Measurements from ENCODE around the gene KISS1R.

The KISS1R gene

DNA sequence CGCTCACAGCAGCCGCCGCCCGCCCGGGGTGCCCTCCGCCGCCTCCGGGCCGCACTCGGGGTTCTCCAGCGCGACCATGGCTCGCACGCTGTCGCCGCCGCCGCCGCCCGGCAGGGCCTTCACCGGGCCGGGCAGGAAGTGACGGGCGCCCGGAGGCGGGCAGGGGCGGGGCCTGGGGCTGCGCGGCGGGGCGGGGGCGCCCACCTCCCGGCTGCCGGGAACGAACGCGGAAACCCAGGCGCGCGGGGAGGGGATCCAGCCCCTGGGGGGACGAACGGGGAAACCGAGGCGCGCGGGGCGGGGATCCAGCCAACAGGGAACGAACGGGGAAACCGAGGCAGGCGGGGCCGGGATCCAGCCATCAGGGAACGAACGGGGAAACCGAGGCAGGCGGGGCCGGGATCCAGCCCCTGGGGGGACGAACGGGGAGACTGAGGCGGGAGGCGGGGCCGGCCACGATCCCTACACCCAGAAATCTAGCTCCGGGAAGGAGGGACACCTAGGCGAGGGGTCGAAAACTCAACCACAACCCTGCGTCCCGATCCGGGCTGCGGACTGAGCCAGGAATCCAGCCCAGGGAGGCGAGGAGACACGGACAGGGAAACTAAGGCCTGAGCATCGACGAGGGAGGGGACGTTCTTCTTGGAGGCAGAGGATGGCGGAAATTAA is 3.9 kb upstream of the KISS1R start, which contains the start of gene R3HDM4:
R3HDM4 (minus strand) TSS at position 140 of the 669 bp plus-strand sequence; CDS start at position 78, 62 bp downstream.
- Histone ChIP-seq H3K9ac (ENCODE audit: low read length) (peak within 1 kb of the TSS; percentile 78), H2AK5ac (ENCODE audit: low read length) (no peak within 1 kb of the TSS), H3K4ac (ENCODE audit: low read depth, low read length) (peak within 1 kb of the TSS; percentile 92), H3K23ac (ENCODE audit: low read length) (peak within 1 kb of the TSS; percentile 45), H3K4me3 (ENCODE audit: low read length) (peak within 1 kb of the TSS; percentile 49), H3K36me3 (ENCODE audit: control insufficient read depth, insufficient read depth, low read length) (no peaks in the 10 kb centered on the region), H3K4me1 (ENCODE audit: control insufficient read depth, low read depth, low read length) (no peaks in the 10 kb centered on the region), H3K79me2 (ENCODE audit: control insufficient read depth, insufficient read depth, low read length) (peaks cover 8% of the 10 kb centered on the region), H4K8ac (ENCODE audit: low read depth, low read length) (no peak within 1 kb of the TSS), H4K5ac (ENCODE audit: low read length) (no peak within 1 kb of the TSS), H3K4me2 (ENCODE audit: low read length) (peak within 1 kb of the TSS; percentile 93), H2BK15ac (replicated peaks; ENCODE audit: low read depth) (no peak within 1 kb of the TSS), H3K27ac (ENCODE audit: low read depth, low read length) (no peak within 1 kb of the TSS), H3K56ac (ENCODE audit: low read length) (peak within 1 kb of the TSS; percentile 88), H3K18ac (ENCODE audit: low read length) (peak within 1 kb of the TSS; percentile 98), H3K27me3 (ENCODE audit: insufficient read depth, low read length, poor library complexity) (peaks cover 3% of the 10 kb centered on the region), H2BK120ac (ENCODE audit: low read depth, low read length) (peak within 1 kb of the TSS; percentile 85), H2BK5ac (ENCODE audit: low read length) (no peak within 1 kb of the TSS), H3K79me1 (ENCODE audit: low read length) (peaks cover 3% of the 10 kb centered on the region)
- WGBS (ENCODE audit: extremely low coverage, insufficient coverage, low lambda C conversion rate), result no CpG with 5 or more reads among the region's 76 CpGs
- DNase-seq, result no peak

DNA sequence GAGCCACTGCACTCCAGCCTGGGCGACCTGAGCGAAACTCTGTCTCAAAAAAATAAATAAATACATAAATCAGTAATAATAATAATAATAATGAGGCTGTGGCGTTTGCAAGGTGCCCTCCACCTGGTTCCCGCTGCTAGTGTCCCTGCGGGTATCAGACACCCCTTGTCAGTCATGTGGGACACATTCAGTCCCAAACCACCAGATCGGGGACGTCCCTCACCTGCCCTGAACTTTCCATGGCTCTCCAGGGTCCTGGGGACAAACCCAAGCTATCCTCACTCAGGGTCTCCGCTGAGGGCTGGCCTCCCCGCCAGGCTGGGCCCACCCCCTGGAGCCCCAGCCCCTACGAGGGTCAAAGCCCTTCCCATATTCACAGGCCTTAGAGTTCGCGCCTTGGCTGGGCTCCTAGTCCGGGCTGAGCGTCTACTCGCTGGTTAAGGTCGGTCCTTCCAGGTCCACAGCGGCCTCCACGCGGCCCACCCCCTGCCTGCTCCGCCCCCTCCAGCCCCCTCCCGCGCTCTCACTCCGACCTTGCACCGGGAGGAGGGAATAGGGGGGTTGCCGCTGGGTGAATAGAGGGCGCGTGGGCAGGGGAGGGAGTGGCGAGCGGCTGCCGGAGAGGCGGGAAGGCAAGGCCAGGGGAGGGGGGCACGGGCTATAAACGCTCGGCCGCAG is 349 bp upstream of the KISS1R start:
- no CpG with 5 or more reads among the region's 35 CpGs for WGBS (ENCODE audit: extremely low coverage, insufficient coverage, low lambda C conversion rate)
- H4K8ac ChIP-seq (ENCODE audit: low read depth, low read length), result no peak overlapping the region
- no peak for DNase-seq
- no peaks in the 10 kb centered on the region for H3K36me3 ChIP-seq (ENCODE audit: control insufficient read depth, insufficient read depth, low read length)
- no peak overlapping the region for H3K56ac ChIP-seq (ENCODE audit: low read length)
- no peak overlapping the region for H4K5ac ChIP-seq (ENCODE audit: low read length)
- H3K4me1 ChIP-seq (ENCODE audit: control insufficient read depth, low read depth, low read length), result no peaks in the 10 kb centered on the region
- H3K27ac ChIP-seq (ENCODE audit: low read depth, low read length), result no peak overlapping the region
- no peak overlapping the region for H3K9ac ChIP-seq (ENCODE audit: low read length)
- H2BK15ac ChIP-seq (replicated peaks; ENCODE audit: low read depth), result no peak overlapping the region
- H2BK120ac ChIP-seq (ENCODE audit: low read depth, low read length), result no peak overlapping the region
- no peak overlapping the region for H3K18ac ChIP-seq (ENCODE audit: low read length)
- no peaks in the 10 kb centered on the region for H3K79me1 ChIP-seq (ENCODE audit: low read length)
- no peak overlapping the region for H2AK5ac ChIP-seq (ENCODE audit: low read length)
- H3K4me2 ChIP-seq (ENCODE audit: low read length), result no peak overlapping the region
- no peaks in the 10 kb centered on the region for H3K79me2 ChIP-seq (ENCODE audit: control insufficient read depth, insufficient read depth, low read length)
- peaks cover 25% of the 10 kb centered on the region for H3K27me3 ChIP-seq (ENCODE audit: insufficient read depth, low read length, poor library complexity)
- H3K23ac ChIP-seq (ENCODE audit: low read length), result no peak overlapping the region
- H3K4me3 ChIP-seq (ENCODE audit: low read length), result no peak overlapping the region
- H2BK5ac ChIP-seq (ENCODE audit: low read length), result no peak overlapping the region
- no peak overlapping the region for H3K4ac ChIP-seq (ENCODE audit: low read depth, low read length)

DNA sequence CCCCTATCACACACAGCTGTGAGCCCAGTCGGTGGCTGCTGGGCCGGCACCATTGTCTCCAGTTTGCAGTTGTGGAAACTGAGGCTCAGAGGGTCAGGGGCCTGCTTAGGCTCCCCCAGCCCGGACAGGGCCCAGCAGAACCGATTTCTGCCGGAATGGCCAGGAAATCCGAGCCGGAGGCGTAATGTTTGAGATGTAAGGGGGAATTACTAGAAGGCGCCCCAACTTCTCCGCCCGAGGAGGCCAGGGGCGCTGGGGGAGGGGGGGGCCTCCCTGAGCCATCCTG is 962 bp downstream of the KISS1R start:
- H3K36me3 ChIP-seq (ENCODE audit: control insufficient read depth, insufficient read depth, low read length), result no peaks in the 10 kb centered on the region
- no peak overlapping the region for H3K27ac ChIP-seq (ENCODE audit: low read depth, low read length)
- no peak overlapping the region for H3K4me2 ChIP-seq (ENCODE audit: low read length)
- no peaks in the 10 kb centered on the region for H3K79me2 ChIP-seq (ENCODE audit: control insufficient read depth, insufficient read depth, low read length)
- H3K23ac ChIP-seq (ENCODE audit: low read length), result no peak overlapping the region
- WGBS (ENCODE audit: extremely low coverage, insufficient coverage, low lambda C conversion rate), result no CpG with 5 or more reads among the region's 12 CpGs
- no peak overlapping the region for H2BK120ac ChIP-seq (ENCODE audit: low read depth, low read length)
- no peak overlapping the region for H3K4me3 ChIP-seq (ENCODE audit: low read length)
- H4K8ac ChIP-seq (ENCODE audit: low read depth, low read length), result no peak overlapping the region
- peaks cover 25% of the 10 kb centered on the region for H3K27me3 ChIP-seq (ENCODE audit: insufficient read depth, low read length, poor library complexity)
- no peaks in the 10 kb centered on the region for H3K4me1 ChIP-seq (ENCODE audit: control insufficient read depth, low read depth, low read length)
- no peak overlapping the region for H2BK15ac ChIP-seq (replicated peaks; ENCODE audit: low read depth)
- H3K56ac ChIP-seq (ENCODE audit: low read length), result no peak overlapping the region
- DNase-seq, result no peak
- no peak overlapping the region for H2AK5ac ChIP-seq (ENCODE audit: low read length)
- H3K79me1 ChIP-seq (ENCODE audit: low read length), result no peaks in the 10 kb centered on the region
- no peak overlapping the region for H3K9ac ChIP-seq (ENCODE audit: low read length)
- no peak overlapping the region for H3K18ac ChIP-seq (ENCODE audit: low read length)
- no peak overlapping the region for H2BK5ac ChIP-seq (ENCODE audit: low read length)
- no peak overlapping the region for H3K4ac ChIP-seq (ENCODE audit: low read depth, low read length)
- H4K5ac ChIP-seq (ENCODE audit: low read length), result no peak overlapping the region

GRCh38 chr19:918481-919198 is 1.5 kb downstream of the KISS1R start:
- H4K8ac ChIP-seq (ENCODE audit: low read depth, low read length), result no peak overlapping the region
- no peak overlapping the region for H2BK5ac ChIP-seq (ENCODE audit: low read length)
- no peak overlapping the region for H3K9ac ChIP-seq (ENCODE audit: low read length)
- H3K4me2 ChIP-seq (ENCODE audit: low read length), result no peak overlapping the region
- peaks cover 25% of the 10 kb centered on the region for H3K27me3 ChIP-seq (ENCODE audit: insufficient read depth, low read length, poor library complexity)
- H3K36me3 ChIP-seq (ENCODE audit: control insufficient read depth, insufficient read depth, low read length), result no peaks in the 10 kb centered on the region
- H3K4ac ChIP-seq (ENCODE audit: low read depth, low read length), result no peak overlapping the region
- H3K4me3 ChIP-seq (ENCODE audit: low read length), result no peak overlapping the region
- H3K56ac ChIP-seq (ENCODE audit: low read length), result no peak overlapping the region
- no peaks in the 10 kb centered on the region for H3K4me1 ChIP-seq (ENCODE audit: control insufficient read depth, low read depth, low read length)
- WGBS (ENCODE audit: extremely low coverage, insufficient coverage, low lambda C conversion rate), result no CpG with 5 or more reads among the region's 58 CpGs
- no peak overlapping the region for H2BK120ac ChIP-seq (ENCODE audit: low read depth, low read length)
- no peaks in the 10 kb centered on the region for H3K79me1 ChIP-seq (ENCODE audit: low read length)
- no peak overlapping the region for H3K27ac ChIP-seq (ENCODE audit: low read depth, low read length)
- H3K18ac ChIP-seq (ENCODE audit: low read length), result no peak overlapping the region
- H3K79me2 ChIP-seq (ENCODE audit: control insufficient read depth, insufficient read depth, low read length), result no peaks in the 10 kb centered on the region
- H2BK15ac ChIP-seq (replicated peaks; ENCODE audit: low read depth), result no peak overlapping the region
- no peak overlapping the region for H2AK5ac ChIP-seq (ENCODE audit: low read length)
- H4K5ac ChIP-seq (ENCODE audit: low read length), result no peak overlapping the region
- H3K23ac ChIP-seq (ENCODE audit: low read length), result no peak overlapping the region
- DNase-seq, result no peak

DNA sequence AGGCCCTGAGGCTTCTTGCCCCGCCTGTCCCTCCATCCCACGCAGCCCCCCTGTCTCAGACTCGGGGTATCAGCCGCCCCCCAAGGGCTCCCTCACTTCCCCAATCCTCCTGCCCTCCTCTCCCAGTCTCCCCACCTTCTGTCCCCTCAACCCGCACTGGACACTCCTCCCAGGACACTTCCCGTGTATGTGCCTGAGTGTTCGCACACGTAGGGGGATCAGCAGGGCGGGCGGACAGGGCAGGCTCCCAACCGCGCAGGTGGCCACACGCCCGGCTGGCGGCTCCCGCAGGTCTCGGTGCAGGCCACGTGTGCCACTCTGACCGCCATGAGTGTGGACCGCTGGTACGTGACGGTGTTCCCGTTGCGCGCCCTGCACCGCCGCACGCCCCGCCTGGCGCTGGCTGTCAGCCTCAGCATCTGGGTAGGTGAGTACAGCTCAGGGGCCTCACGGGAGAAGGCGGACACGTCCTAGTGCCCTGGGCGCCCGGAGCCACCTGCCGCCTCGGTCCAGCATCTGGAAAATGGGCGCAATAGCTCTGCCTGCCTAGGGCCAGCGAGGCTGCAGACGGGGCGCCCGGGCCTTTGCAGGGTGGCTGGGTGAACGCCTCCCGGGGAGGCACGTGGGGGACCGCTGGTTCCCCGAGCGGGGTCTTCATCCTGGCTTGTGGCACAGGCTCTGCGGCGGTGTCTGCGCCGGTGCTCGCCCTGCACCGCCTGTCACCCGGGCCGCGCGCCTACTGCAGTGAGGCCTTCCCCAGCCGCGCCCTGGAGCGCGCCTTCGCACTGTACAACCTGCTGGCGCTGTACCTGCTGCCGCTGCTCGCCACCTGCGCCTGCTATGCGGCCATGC is 2.3 kb downstream of the KISS1R start:
- H3K27ac ChIP-seq (ENCODE audit: low read depth, low read length), result no peak overlapping the region
- H3K27me3 ChIP-seq (ENCODE audit: insufficient read depth, low read length, poor library complexity), result peaks cover 25% of the 10 kb centered on the region
- WGBS (ENCODE audit: extremely low coverage, insufficient coverage, low lambda C conversion rate), result no CpG with 5 or more reads among the region's 68 CpGs
- no peak overlapping the region for H2BK5ac ChIP-seq (ENCODE audit: low read length)
- no peaks in the 10 kb centered on the region for H3K36me3 ChIP-seq (ENCODE audit: control insufficient read depth, insufficient read depth, low read length)
- H4K8ac ChIP-seq (ENCODE audit: low read depth, low read length), result no peak overlapping the region
- no peak overlapping the region for H2BK120ac ChIP-seq (ENCODE audit: low read depth, low read length)
- no peaks in the 10 kb centered on the region for H3K79me1 ChIP-seq (ENCODE audit: low read length)
- no peaks in the 10 kb centered on the region for H3K79me2 ChIP-seq (ENCODE audit: control insufficient read depth, insufficient read depth, low read length)
- no peak overlapping the region for H2BK15ac ChIP-seq (replicated peaks; ENCODE audit: low read depth)
- no peak overlapping the region for H3K4ac ChIP-seq (ENCODE audit: low read depth, low read length)
- no peak for DNase-seq
- H3K18ac ChIP-seq (ENCODE audit: low read length), result no peak overlapping the region
- H3K4me3 ChIP-seq (ENCODE audit: low read length), result no peak overlapping the region
- no peak overlapping the region for H3K9ac ChIP-seq (ENCODE audit: low read length)
- H3K4me2 ChIP-seq (ENCODE audit: low read length), result no peak overlapping the region
- no peak overlapping the region for H3K56ac ChIP-seq (ENCODE audit: low read length)
- H3K4me1 ChIP-seq (ENCODE audit: control insufficient read depth, low read depth, low read length), result no peaks in the 10 kb centered on the region
- H4K5ac ChIP-seq (ENCODE audit: low read length), result no peak overlapping the region
- H3K23ac ChIP-seq (ENCODE audit: low read length), result peak overlapping the region; percentile 66
- H2AK5ac ChIP-seq (ENCODE audit: low read length), result no peak overlapping the region

All from mesendoderm (in vitro differentiated cells).